Smooth muscle cell (in vitro differentiated cells): Measurements from ENCODE around the gene ECE2. TPM values are rescaled to one million over a fixed set of nuclear protein-coding genes. Genes with fewer than 3 reads are reported as not detected.

Source experiments
- DNase-seq: peaks from one replicate; lab custom pipeline; 2025; ENCODE audit not compliant: unreplicated experiment; lab: John Stamatoyannopoulos, UW
- H2AFZ ChIP-seq: fragments of 200-600 bp; sonication (generic); 2 replicates; pipeline ENCODE4 v1.6.0; 2016; ENCODE audit warnings: antibody characterized with exemption, low read depth, mild to moderate bottlenecking
- H3F3A ChIP-seq: fragments of 200-600 bp; sonication (generic); 2 replicates; pipeline ENCODE4 v1.6.0; 2017; ENCODE audit warnings: antibody characterized with exemption, low read depth
- H3K27ac ChIP-seq: fragments of 200-600 bp; sonication (generic); 2 replicates; pipeline ENCODE4 v1.5.1; 2016; ENCODE audit warnings: low read depth, mild to moderate bottlenecking
- H3K27me3 ChIP-seq: fragments of 200-600 bp; sonication (generic); 2 replicates; pipeline ENCODE4 v1.6.1; 2016; ENCODE audit warnings: low read depth, mild to moderate bottlenecking
- H3K36me3 ChIP-seq: fragments of 200-600 bp; sonication (generic); 2 replicates; pipeline ENCODE4 v1.5.1; 2016; ENCODE audit warnings: low read depth
- H3K4me1 ChIP-seq: fragments of 200-600 bp; sonication (generic); 2 replicates; pipeline ENCODE4 v1.5.1; 2016; ENCODE audit warnings: low read depth
- H3K4me2 ChIP-seq: fragments of 200-600 bp; sonication (generic); 2 replicates; pipeline ENCODE4 v1.6.0; 2016; ENCODE audit warnings: mild to moderate bottlenecking
- H3K4me3 ChIP-seq: fragments of 200-600 bp; sonication (generic); 2 replicates; pipeline ENCODE4 v1.5.1; 2016; ENCODE audit warnings: mild to moderate bottlenecking
- H3K79me2 ChIP-seq: fragments of 200-600 bp; sonication (generic); 2 replicates; pipeline ENCODE4 v1.6.0; 2016; ENCODE audit warnings: low read depth, mild to moderate bottlenecking
- H3K9ac ChIP-seq: fragments of 200-600 bp; sonication (generic); 2 replicates; pipeline ENCODE4 v1.6.0; 2016; ENCODE audit warnings: low read depth
- H3K9me3 ChIP-seq: fragments of 200-600 bp; sonication (generic); replicated peaks from 2 replicates; pipeline ENCODE4 v1.5.1; 2016; ENCODE audit warnings: low read depth
- H4K20me1 ChIP-seq: fragments of 200-600 bp; sonication (generic); 2 replicates; pipeline ENCODE4 v1.6.0; 2016; ENCODE audit warnings: low read depth
- WGBS: methylation state at CpG from one replicate; pipeline ENCODE4 v1.1.7; 2016; ENCODE audit warnings: low lambda C conversion rate; 5-methylcytosine and 5-hydroxymethylcytosine counted together
- polyA plus RNA-seq: library from polyadenylated mRNA; unstranded; fragments of >200 nt; fragmentation: Nextera tagmentation; extraction: Ambion mirVana; gene quantifications from 2 replicates; pipeline ENCODE4 v1.2.1, GENCODE V29; 2016
- total RNA-seq: library from RNA; depleted of rRNA; stranded (reverse); fragments of >200 nt; gene quantifications from 2 replicates; pipeline ENCODE4 v1.2.3, GENCODE V29; 2014
- TF ChIP-seq, protein P1 (sequence below): fragments of 200-600 bp; sonication (generic); IDR thresholded peaks from 2 replicates; pipeline ENCODE4 v1.5.1; 2017; ENCODE audit warnings: borderline replicate concordance, mild to moderate bottlenecking, antibody characterized with exemption; ENCODE audit not compliant: insufficient read depth, poor library complexity, severe bottlenecking

The ECE2 gene
- total and polyA plus RNA-seq, 2 experiments from 2014 or later = not detected

DNA sequence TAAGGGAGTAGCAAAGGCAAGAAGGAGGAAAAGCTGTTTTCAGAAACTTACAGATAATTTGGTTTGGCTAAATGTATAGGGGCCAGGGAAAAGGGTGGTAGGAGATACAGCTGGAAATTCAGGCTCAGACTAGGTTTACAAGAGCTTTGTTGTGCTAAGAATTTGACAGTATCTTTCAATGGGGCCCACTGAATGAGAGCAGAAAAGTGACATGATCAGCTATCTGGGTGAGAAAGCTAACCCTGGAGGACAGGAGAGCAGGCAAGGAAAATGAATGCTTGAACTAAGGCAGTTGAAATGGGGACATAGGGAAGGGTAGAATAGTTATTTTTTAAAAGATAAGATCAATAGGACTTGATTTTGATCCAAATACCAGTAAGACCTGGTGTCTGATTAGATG is 35.8 kb downstream of the ECE2 start:
- Histone ChIP-seq H3K79me2 (peaks cover 20% of the 10 kb centered on the region), H3K4me3 (no peak overlapping the region), H3K4me1 (peaks cover 10% of the 10 kb centered on the region), H3K9me3 (no peaks in the 10 kb centered on the region), H3K9ac (no peak overlapping the region), H3F3A (peaks cover 17% of the 10 kb centered on the region), H3K36me3 (peaks cover 6% of the 10 kb centered on the region), H3K4me2 (no peak overlapping the region), H4K20me1 (peaks cover 29% of the 10 kb centered on the region), H3K27me3 (no peaks in the 10 kb centered on the region), H3K27ac (no peak overlapping the region), H2AFZ (no peak overlapping the region)
- TF ChIP-seq, protein P1, sequence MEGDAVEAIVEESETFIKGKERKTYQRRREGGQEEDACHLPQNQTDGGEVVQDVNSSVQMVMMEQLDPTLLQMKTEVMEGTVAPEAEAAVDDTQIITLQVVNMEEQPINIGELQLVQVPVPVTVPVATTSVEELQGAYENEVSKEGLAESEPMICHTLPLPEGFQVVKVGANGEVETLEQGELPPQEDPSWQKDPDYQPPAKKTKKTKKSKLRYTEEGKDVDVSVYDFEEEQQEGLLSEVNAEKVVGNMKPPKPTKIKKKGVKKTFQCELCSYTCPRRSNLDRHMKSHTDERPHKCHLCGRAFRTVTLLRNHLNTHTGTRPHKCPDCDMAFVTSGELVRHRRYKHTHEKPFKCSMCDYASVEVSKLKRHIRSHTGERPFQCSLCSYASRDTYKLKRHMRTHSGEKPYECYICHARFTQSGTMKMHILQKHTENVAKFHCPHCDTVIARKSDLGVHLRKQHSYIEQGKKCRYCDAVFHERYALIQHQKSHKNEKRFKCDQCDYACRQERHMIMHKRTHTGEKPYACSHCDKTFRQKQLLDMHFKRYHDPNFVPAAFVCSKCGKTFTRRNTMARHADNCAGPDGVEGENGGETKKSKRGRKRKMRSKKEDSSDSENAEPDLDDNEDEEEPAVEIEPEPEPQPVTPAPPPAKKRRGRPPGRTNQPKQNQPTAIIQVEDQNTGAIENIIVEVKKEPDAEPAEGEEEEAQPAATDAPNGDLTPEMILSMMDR = no peak
- DNase-seq = no peak

DNA sequence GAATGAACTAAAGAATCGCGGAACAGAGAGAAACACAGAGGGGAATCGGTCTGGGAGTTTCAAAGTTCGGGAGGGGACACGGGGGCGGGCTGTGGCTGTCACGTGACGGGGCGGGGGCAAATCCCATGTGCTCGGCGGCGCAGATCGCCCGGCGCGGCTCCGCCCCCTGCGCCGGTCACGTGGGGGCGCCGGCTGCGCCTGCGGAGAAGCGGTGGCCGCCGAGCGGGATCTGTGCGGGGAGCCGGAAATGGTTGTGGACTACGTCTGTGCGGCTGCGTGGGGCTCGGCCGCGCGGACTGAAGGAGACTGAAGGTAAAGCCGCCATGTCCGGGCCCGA is 38.5 kb downstream of the ECE2 start, which contains the start of gene EIF4G1:
Gene EIF4G1, plus strand, starts transcription at position 244 of the 337 bp plus-strand sequence. CDS start 1,191 bp downstream, outside the sequence.
- H3K9me3 ChIP-seq = no peaks in the 10 kb centered on the region
- peaks cover 22% of the 10 kb centered on the region for H3F3A ChIP-seq
- peak within 1 kb of the TSS; percentile 97 for H3K9ac ChIP-seq
- TF ChIP-seq, protein P1 = no peak
- peaks cover 18% of the 10 kb centered on the region for H3K4me1 ChIP-seq
- H2AFZ ChIP-seq = peak within 1 kb of the TSS; percentile 65
- H3K79me2 ChIP-seq = peaks cover 46% of the 10 kb centered on the region
- H3K4me3 ChIP-seq = peak within 1 kb of the TSS; percentile 96
- peak within 1 kb of the TSS; percentile 96 for H3K4me2 ChIP-seq
- peak within 1 kb of the TSS; percentile 95 for H3K27ac ChIP-seq
- H3K36me3 ChIP-seq = no peaks in the 10 kb centered on the region
- H3K27me3 ChIP-seq = no peaks in the 10 kb centered on the region
- peak; percentile 85 for DNase-seq
- H4K20me1 ChIP-seq = peaks cover 44% of the 10 kb centered on the region
- under 1% methylated on average over 36 of the region's 40 CpGs for WGBS

DNA sequence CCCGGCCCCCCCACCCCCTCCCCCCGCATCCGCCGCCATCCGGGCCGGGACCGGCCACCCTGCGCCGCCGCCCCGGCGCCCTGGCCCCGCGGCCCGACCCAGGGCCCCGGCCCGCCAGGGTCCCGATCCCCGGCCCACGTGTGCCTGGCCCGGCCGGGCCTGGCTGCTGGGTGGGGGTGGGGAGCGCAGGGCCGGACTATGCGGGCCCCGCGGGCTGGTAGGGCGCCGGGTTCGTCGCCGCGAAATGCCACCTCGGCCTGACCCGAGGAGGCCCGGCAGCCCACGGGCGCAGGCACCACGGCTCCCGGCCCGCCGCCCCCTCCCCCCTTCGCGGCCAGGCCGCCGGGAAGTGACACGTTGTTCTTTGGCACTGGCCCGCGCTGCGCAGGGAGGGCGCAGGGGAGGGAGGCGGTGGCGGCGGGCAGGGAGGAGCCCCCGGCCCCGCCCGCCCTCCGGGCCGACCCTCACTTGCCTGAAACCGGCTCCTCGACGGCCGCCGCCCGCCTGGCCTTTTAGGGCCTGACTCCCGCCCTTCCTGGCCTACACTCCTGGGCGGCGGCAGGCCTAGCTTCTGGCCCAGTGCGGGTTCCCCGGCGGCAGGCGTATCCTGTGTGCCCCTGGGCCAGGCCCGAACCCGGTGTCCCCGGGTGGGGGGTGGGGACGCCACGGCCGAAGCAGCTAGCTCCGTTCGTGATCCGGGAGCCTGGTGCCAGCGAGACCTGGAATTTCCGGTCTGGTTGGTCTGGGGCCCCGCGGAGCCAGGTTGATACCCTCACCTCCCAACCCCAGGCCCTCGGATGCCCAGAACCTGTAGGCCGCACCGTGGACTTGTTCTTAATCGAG is 39.1 kb downstream of the ECE2 start:
- WGBS = 0% methylated on average over 18 of the region's 89 CpGs
- H3K4me3 ChIP-seq = peak overlapping the region; percentile 96
- no peaks in the 10 kb centered on the region for H3K36me3 ChIP-seq
- H3K27me3 ChIP-seq = no peaks in the 10 kb centered on the region
- peak overlapping the region; percentile 97 for H3K9ac ChIP-seq
- TF ChIP-seq, protein P1 = no peak
- H3K4me2 ChIP-seq = peak overlapping the region; percentile 96
- H3K9me3 ChIP-seq = no peaks in the 10 kb centered on the region
- H4K20me1 ChIP-seq = peaks cover 50% of the 10 kb centered on the region
- H3K4me1 ChIP-seq = peaks cover 22% of the 10 kb centered on the region
- DNase-seq = peak; percentile 60
- H2AFZ ChIP-seq = no peak overlapping the region
- peak overlapping the region; percentile 95 for H3K27ac ChIP-seq
- H3K79me2 ChIP-seq = peaks cover 50% of the 10 kb centered on the region
- H3F3A ChIP-seq = peaks cover 22% of the 10 kb centered on the region

DNA sequence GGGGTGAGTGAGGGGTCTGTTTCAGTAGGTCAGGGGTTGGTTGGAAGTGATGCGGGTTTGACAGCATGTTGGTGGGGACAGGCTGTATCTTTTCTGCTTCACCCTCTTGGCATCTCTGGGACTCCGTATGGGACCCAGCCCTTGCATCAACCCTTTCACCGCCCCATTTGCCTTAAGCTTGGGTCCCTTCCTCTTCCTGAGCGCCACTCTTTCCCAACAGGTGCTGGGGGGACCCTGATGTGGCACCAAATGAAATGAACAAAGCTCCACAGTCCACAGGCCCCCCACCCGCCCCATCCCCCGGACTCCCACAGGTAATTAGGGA is 39.7 kb downstream of the ECE2 start:
- H3K27ac ChIP-seq = peak overlapping the region; percentile 95
- H3K4me1 ChIP-seq = peaks cover 22% of the 10 kb centered on the region
- WGBS = 2% methylated on average over 6 of the region's 6 CpGs
- peak overlapping the region; percentile 96 for H3K4me3 ChIP-seq
- no peaks in the 10 kb centered on the region for H3K9me3 ChIP-seq
- H3K36me3 ChIP-seq = no peaks in the 10 kb centered on the region
- H2AFZ ChIP-seq = no peak overlapping the region
- no peak for DNase-seq
- TF ChIP-seq, protein P1 = no peak
- H3K9ac ChIP-seq = peak overlapping the region; percentile 97
- peaks cover 54% of the 10 kb centered on the region for H3K79me2 ChIP-seq
- no peaks in the 10 kb centered on the region for H3K27me3 ChIP-seq
- peaks cover 22% of the 10 kb centered on the region for H3F3A ChIP-seq
- H4K20me1 ChIP-seq = peaks cover 55% of the 10 kb centered on the region
- peak overlapping the region; percentile 96 for H3K4me2 ChIP-seq
